Gastroesophageal sphincter (tissue), 3 donors: ENCODE measurements around the gene METTL21A.

Experiments
- CTCF ChIP-seq, 4 experiments: fragments of 200-600 bp in 2 of 4; fragments of 450-650 bp in 2 of 4; sonication (generic) in 1 of 4; IDR thresholded peaks; one replicate each; pipeline ENCODE4 v1.5.1; 2017 to 2019; ENCODE audit warnings: antibody characterized with exemption in 4 of 4, mild to moderate bottlenecking in 2 of 4, moderate library complexity in 2 of 4
- EP300 ChIP-seq: sonication (generic); formaldehyde crosslinking; IDR thresholded peaks from one replicate; pipeline ENCODE4 v1.6.1; 2017; ENCODE audit warnings: antibody characterized with exemption, mild to moderate bottlenecking
- POLR2A ChIP-seq, 2 donors: fragments of 450-650 bp; IDR thresholded peaks; one replicate each; pipeline ENCODE4 v1.6.1; 2017; ENCODE audit warnings: antibody characterized with exemption in 2 of 2, mild to moderate bottlenecking in 2 of 2, moderate library complexity in 1 of 2
- POLR2AphosphoS5 ChIP-seq: sonication (generic); formaldehyde crosslinking; IDR thresholded peaks from one replicate; pipeline ENCODE4 v1.6.1; 2017; ENCODE audit warnings: antibody characterized with exemption

DNA sequence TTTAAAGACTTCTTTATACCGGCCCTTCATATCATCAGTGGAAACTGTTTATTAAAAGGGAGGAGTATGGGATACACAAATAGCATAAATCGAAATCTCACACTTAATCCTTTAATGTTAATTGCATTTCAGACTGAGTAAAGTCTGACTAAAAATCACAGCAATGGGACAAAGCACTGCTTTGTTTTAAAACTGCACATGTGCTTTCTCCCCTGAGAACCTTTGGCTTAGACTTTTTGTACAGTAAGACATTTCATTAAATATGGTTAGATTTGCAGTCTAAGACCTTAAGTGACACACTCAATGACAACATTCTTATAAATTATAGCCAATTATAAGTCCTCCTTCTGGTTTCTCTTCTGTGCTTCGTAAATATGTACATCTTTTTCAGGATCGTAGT lies 12.5 kb downstream of the METTL21A start:
- TF ChIP-seq CTCF (IDR thresholded peaks at IDR 0.05) (no peak), POLR2A (IDR thresholded peaks at IDR 0.05) (no peak), EP300 (no peak), POLR2AphosphoS5 (no peak)
